Astrocyte of the spinal cord (primary cell): ENCODE measurements around the gene UBAC2.
A peak's percentile ranks its signal among the peaks of the same experiment; 100 is the strongest.

ENCODE experiments used
- DNase-seq: peaks from one replicate; pipeline ENCODE4 v3.0.0; 2011; ENCODE audit warnings: low read depth, low spot score
- H3K4me3 ChIP-seq: 2 replicates; pipeline ENCODE4 v1.5.1; 2011; ENCODE audit warnings: low read depth, mild to moderate bottlenecking, low read length, moderate library complexity
- CTCF ChIP-seq: IDR thresholded peaks from 2 replicates; pipeline ENCODE4 v1.5.1; 2012; ENCODE audit warnings: low read depth, mild to moderate bottlenecking, low read length, inconsistent platforms
- in situ Hi-C: cut with HindIII; loops from 2 replicates; pipeline ENCODE4 v1.10.0; 2017; ENCODE audit warnings: low sequenced_read_pairs

The UBAC2 gene

GRCh38 chr13:99356262-99357091 lies 155.8 kb downstream of the UBAC2 start:
- in situ Hi-C loops: no loop called here
- peak; percentile 92 for DNase-seq
- no peak overlapping the region for H3K4me3 ChIP-seq
- no peak for TF ChIP-seq CTCF

GRCh38 chr13:99357131-99357596 lies 156.5 kb downstream of the UBAC2 start:
- no peak overlapping the region for H3K4me3 ChIP-seq
- no peak for TF ChIP-seq CTCF
- in situ Hi-C loops: no loop called here
- peak; percentile 82 for DNase-seq

- no peak overlapping the region for H3K4me3 ChIP-seq
- DNase-seq: no peak
- TF ChIP-seq CTCF: no peak
- in situ Hi-C loops: no loop called here
These were observed 157.3 kb downstream of the UBAC2 start for GRCh38 chr13:99357941-99358340.

- TF ChIP-seq CTCF: no peak
- H3K4me3 ChIP-seq: no peak overlapping the region
- no peak for DNase-seq
- in situ Hi-C loops: no loop called here
These were observed 158.9 kb downstream of the UBAC2 start for GRCh38 chr13:99359528-99359927.

DNA sequence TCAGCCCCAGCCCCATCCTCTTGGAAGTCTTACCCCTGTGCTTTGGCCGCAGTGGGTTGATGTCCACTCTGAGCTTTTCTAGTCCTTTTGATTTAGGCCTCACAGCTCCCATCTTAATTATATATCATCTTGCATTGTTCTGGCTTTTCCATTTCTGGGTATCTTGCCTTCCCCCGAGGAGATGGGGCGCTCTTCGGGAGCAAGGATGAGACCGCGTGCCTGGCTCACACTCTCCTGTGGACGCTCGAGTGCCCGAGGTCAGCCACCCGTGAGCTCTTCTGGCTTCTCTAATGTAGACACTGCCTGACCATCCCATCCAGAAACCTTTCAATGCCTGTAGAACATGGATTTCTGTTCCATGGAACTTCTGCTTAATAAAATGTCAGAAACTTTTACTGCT lies 160.0 kb downstream of the UBAC2 start:
- H3K4me3 ChIP-seq: no peak overlapping the region
- in situ Hi-C loops: no loop called here
- TF ChIP-seq CTCF: no peak
- no peak for DNase-seq

GRCh38 chr13:99361197-99361596 lies 160.5 kb downstream of the UBAC2 start:
- in situ Hi-C loops: no loop called here
- H3K4me3 ChIP-seq: no peak overlapping the region
- TF ChIP-seq CTCF: no peak
- DNase-seq: peak; percentile 12
